DMS114 treated with DMSO at 0.1 percent for 48 hours (cell line): ENCODE results near the gene DGKD.

Experiments used
- DNase-seq: peaks from one replicate; lab custom pipeline; 2025; ENCODE audit not compliant: unreplicated experiment; lab: John Stamatoyannopoulos, UW

Gene DGKD

GRCh38 chr2:233338812-233339368, 15.4 kb upstream of the DGKD start:
- no peak for DNase-seq

GRCh38 chr2:233339427-233339826, 14.9 kb upstream of the DGKD start:
- DNase-seq, result no peak

GRCh38 chr2:233341296-233341695, 13.0 kb upstream of the DGKD start:
- no peak for DNase-seq

GRCh38 chr2:233342301-233342700, 12.0 kb upstream of the DGKD start:
- no peak for DNase-seq

- no peak for DNase-seq
Observed at GRCh38 chr2:233343171-233343705, 11.1 kb upstream of the DGKD start.

GRCh38 chr2:233346376-233346775, 7.9 kb upstream of the DGKD start:
- no peak for DNase-seq

- no peak for DNase-seq
Observed at GRCh38 chr2:233346930-233347329, 7.4 kb upstream of the DGKD start.

- DNase-seq, result no peak
Observed at GRCh38 chr2:233349005-233349998, 5.0 kb upstream of the DGKD start.

GRCh38 chr2:233350708-233351107, 3.6 kb upstream of the DGKD start:
- DNase-seq, result no peak

- no peak for DNase-seq
Observed at GRCh38 chr2:233351423-233351822, 2.9 kb upstream of the DGKD start.

- DNase-seq, result no peak
Observed at GRCh38 chr2:233352141-233352842, 2.0 kb upstream of the DGKD start.

- DNase-seq, result no peak
Observed at GRCh38 chr2:233353101-233353768, 1.1 kb upstream of the DGKD start.

- DNase-seq, result no peak
Observed at GRCh38 chr2:233354500-233354924, 218 bp downstream of the DGKD start.

GRCh38 chr2:233354971-233355574, 779 bp downstream of the DGKD start:
- DNase-seq, result no peak

GRCh38 chr2:233355916-233356315, 1.6 kb downstream of the DGKD start:
- no peak for DNase-seq

GRCh38 chr2:233356546-233357308, 2.4 kb downstream of the DGKD start:
- DNase-seq, result no peak

GRCh38 chr2:233358335-233358734, 4.0 kb downstream of the DGKD start:
- no peak for DNase-seq

GRCh38 chr2:233358947-233359346, 4.7 kb downstream of the DGKD start:
- DNase-seq, result no peak

- no peak for DNase-seq
Observed at GRCh38 chr2:233359823-233360222, 5.5 kb downstream of the DGKD start.

- DNase-seq, result no peak
Observed at GRCh38 chr2:233360771-233361176, 6.5 kb downstream of the DGKD start.
